ENCODE data around the gene PDS5A. TPM values are rescaled to one million over a fixed set of nuclear protein-coding genes. Genes with fewer than 3 reads are reported as not detected.

PDS5A gene
- total and polyA plus RNA-seq, 9 of the 15 experiments (the other 6 are each of a cell fraction or from before 2014, with no cell fraction given), result 16.4 to 85.4 (median 70.0) TPM

DNA sequence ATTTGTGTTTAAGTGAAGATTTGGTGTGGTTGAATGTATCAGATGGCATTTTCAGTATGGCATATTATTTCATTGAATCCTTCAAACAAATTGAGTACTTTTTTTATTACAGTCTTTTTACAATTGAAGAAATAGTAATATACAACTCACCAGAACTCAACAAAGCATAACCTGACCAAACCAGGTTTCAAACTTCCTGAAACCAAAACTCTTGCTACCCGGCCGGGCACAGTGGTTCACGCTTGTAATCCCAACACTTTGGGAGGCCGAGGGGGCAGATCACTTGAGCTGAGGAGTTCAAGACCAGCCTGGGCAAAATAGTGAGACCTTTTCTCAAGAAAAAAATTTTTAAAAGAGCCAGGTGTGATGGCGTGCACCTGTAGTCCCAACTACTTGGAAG lies 185.6 kb downstream of the PDS5A start:
- CTCF ChIA-PET (ENCODE audit: low intra/inter-chr PET ratio), result no interaction called here
- no peaks in the 10 kb centered on the region for H3K79me2 ChIP-seq (ENCODE audit: control insufficient read depth, insufficient read depth, low read length)
- ATAC-seq (no peak), FAIRE-seq (no peak), DNase-seq (ENCODE audit: extremely low read depth in 1 of 4, low spot score in 3 of 4) (no peak)
- 58% methylated on average over 5 of the region's 5 CpGs for WGBS (ENCODE audit: insufficient coverage, low coverage, missing lambda C conversion rate)
- H2AFZ ChIP-seq (ENCODE audit: low read depth, low read length), result no peak overlapping the region
- in situ Hi-C loops (cut with MboI) (no loop called here), intact Hi-C loops (cut with micrococcal nuclease) (no loop called here)
- H3K9ac ChIP-seq (ENCODE audit: insufficient read depth in 1 of 2, low read depth in 2 of 2, low read length in 2 of 2), result no peak overlapping the region
- peaks cover 0 to 3% of the 10 kb centered on the region in 2 experiments; a peak in 3 of 5 replicates for H3K4me1 ChIP-seq (replicated peaks in 1 of 2; ENCODE audit: control insufficient read depth in 2 of 2, insufficient read depth in 2 of 2, low read length in 2 of 2)
- BruUV-seq (replicated peaks), result no TSS peak
- H4K20me1 ChIP-seq (replicated peaks; ENCODE audit: control insufficient read depth, insufficient read depth, low read length), result no peaks in the 10 kb centered on the region
- no peaks in the 10 kb centered on the region for H3K36me3 ChIP-seq (ENCODE audit: control insufficient read depth, insufficient read depth, low read length)
- no peak overlapping the region for H3K4me2 ChIP-seq (ENCODE audit: insufficient read depth, low read length)
- no peaks in the 10 kb centered on the region for H3K9me3 ChIP-seq (replicated peaks; ENCODE audit: control insufficient read depth, insufficient read depth, low read depth, low read length)
- H3K27ac ChIP-seq (ENCODE audit: extremely low read depth, low read depth, low read length), result no peak overlapping the region
- no peaks in the 10 kb centered on the region for H3K27me3 ChIP-seq (ENCODE audit: control insufficient read depth in 2 of 2, insufficient read depth in 2 of 2, low read length in 2 of 2)
- no peaks in the 10 kb centered on the region for H3K9me1 ChIP-seq (ENCODE audit: control insufficient read depth, insufficient read depth, low read length)
- H3K4me3 ChIP-seq, result no peak overlapping the region
- POLR2A ChIA-PET, result no interaction called here
- TF ChIP-seq SREBF1 (IDR thresholded peaks at IDR 0.05; ENCODE audit: borderline replicate concordance, low read depth, low read length) (no peak), MXI1 (IDR thresholded peaks at IDR 0.05; ENCODE audit: low read depth, low read length) (no peak), NELFE (IDR thresholded peaks at IDR 0.05; ENCODE audit: insufficient read depth, insufficient read length) (no peak), ZNF12 (CRISPR knock-in tag; IDR thresholded peaks at IDR 0.05) (no peak), KDM5B (IDR thresholded peaks at IDR 0.05; ENCODE audit: insufficient replicate concordance, low read depth, low read length) (no peak), ETV6 (IDR thresholded peaks at IDR 0.05; ENCODE audit: borderline replicate concordance in 1 of 2, low read depth in 2 of 2, low read length in 1 of 2) (no peak), ETV6 (CRISPR knock-in tag; IDR thresholded peaks at IDR 0.05; ENCODE audit: borderline replicate concordance) (no peak), ZNF253 (CRISPR knock-in tag; conservative IDR thresholded peaks at IDR 0.05) (no peak), TFAM (CRISPR knock-in tag; conservative IDR thresholded peaks at IDR 0.05) (no peak), ARNT (IDR thresholded peaks at IDR 0.05) (no peak), ELF2 (CRISPR knock-in tag; IDR thresholded peaks at IDR 0.05) (no peak), ZNF584 (CRISPR knock-in tag; IDR thresholded peaks at IDR 0.05; ENCODE audit: low read depth) (no peak)
- TF ChIP-seq, protein P1, sequence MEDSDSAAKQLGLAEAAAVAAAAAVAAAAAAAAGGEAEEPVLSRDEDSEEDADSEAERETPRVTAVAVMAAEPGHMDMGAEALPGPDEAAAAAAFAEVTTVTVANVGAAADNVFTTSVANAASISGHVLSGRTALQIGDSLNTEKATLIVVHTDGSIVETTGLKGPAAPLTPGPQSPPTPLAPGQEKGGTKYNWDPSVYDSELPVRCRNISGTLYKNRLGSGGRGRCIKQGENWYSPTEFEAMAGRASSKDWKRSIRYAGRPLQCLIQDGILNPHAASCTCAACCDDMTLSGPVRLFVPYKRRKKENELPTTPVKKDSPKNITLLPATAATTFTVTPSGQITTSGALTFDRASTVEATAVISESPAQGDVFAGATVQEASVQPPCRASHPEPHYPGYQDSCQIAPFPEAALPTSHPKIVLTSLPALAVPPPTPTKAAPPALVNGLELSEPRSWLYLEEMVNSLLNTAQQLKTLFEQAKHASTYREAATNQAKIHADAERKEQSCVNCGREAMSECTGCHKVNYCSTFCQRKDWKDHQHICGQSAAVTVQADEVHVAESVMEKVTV (CRISPR knock-in tag; IDR thresholded peaks at IDR 0.05), result no peak
- TF ChIP-seq, protein P2, sequence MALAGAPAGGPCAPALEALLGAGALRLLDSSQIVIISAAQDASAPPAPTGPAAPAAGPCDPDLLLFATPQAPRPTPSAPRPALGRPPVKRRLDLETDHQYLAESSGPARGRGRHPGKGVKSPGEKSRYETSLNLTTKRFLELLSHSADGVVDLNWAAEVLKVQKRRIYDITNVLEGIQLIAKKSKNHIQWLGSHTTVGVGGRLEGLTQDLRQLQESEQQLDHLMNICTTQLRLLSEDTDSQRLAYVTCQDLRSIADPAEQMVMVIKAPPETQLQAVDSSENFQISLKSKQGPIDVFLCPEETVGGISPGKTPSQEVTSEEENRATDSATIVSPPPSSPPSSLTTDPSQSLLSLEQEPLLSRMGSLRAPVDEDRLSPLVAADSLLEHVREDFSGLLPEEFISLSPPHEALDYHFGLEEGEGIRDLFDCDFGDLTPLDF (CRISPR knock-in tag; IDR thresholded peaks at IDR 0.05), result no peak
- TF ChIP-seq, protein P3, sequence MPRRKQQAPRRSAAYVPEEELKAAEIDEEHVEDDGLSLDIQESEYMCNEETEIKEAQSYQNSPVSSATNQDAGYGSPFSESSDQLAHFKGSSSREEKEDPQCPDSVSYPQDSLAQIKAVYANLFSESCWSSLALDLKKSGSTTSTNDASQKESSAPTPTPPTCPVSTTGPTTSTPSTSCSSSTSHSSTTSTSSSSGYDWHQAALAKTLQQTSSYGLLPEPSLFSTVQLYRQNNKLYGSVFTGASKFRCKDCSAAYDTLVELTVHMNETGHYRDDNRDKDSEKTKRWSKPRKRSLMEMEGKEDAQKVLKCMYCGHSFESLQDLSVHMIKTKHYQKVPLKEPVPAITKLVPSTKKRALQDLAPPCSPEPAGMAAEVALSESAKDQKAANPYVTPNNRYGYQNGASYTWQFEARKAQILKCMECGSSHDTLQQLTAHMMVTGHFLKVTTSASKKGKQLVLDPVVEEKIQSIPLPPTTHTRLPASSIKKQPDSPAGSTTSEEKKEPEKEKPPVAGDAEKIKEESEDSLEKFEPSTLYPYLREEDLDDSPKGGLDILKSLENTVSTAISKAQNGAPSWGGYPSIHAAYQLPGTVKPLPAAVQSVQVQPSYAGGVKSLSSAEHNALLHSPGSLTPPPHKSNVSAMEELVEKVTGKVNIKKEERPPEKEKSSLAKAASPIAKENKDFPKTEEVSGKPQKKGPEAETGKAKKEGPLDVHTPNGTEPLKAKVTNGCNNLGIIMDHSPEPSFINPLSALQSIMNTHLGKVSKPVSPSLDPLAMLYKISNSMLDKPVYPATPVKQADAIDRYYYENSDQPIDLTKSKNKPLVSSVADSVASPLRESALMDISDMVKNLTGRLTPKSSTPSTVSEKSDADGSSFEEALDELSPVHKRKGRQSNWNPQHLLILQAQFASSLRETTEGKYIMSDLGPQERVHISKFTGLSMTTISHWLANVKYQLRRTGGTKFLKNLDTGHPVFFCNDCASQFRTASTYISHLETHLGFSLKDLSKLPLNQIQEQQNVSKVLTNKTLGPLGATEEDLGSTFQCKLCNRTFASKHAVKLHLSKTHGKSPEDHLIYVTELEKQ (CRISPR knock-in tag; IDR thresholded peaks at IDR 0.05), result no peak

Data from K562 (cell line).